ENCODE measurements around the gene GATC.

DNA sequence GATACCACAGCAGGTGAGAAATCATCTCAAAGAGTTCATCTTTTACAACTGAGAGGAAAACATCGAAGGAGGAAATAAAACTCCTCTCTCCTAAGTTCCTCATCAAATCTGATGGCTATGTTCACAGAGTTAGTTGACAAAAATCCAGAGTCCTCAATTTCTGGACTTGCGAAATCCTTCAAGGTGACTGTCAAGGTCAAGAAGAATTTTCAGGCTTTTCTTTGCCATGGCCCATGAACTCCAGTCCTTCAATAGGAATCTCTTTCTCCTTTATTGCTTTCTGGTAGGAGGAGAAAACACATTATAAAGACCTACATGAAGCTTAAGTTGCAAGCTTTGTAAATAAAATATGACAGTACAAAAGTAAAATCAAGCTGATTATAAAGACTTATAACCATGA is 1.6 kb upstream of the GATC start:
- TF ChIP-seq CTBP1 (IDR thresholded peaks at IDR 0.05; ENCODE audit: borderline replicate concordance): no peak
- TF ChIP-seq ZNF384 (IDR thresholded peaks at IDR 0.05): no peak
- TF ChIP-seq, protein P1, sequence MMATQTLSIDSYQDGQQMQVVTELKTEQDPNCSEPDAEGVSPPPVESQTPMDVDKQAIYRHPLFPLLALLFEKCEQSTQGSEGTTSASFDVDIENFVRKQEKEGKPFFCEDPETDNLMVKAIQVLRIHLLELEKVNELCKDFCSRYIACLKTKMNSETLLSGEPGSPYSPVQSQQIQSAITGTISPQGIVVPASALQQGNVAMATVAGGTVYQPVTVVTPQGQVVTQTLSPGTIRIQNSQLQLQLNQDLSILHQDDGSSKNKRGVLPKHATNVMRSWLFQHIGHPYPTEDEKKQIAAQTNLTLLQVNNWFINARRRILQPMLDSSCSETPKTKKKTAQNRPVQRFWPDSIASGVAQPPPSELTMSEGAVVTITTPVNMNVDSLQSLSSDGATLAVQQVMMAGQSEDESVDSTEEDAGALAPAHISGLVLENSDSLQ (IDR thresholded peaks at IDR 0.05): no peak
- TF ChIP-seq FOXK2 (IDR thresholded peaks at IDR 0.05): no peak
- TF ChIP-seq BHLHE40 (IDR thresholded peaks at IDR 0.05; ENCODE audit: borderline replicate concordance): no peak
- TF ChIP-seq ELF4 (IDR thresholded peaks at IDR 0.05): no peak
- TF ChIP-seq FOXA1 (IDR thresholded peaks at IDR 0.05): no peak
- TF ChIP-seq ARNT (IDR thresholded peaks at IDR 0.05): no peak
- no peak for TF ChIP-seq SP1 (IDR thresholded peaks at IDR 0.05)
- no peak for TF ChIP-seq FOXM1 (IDR thresholded peaks at IDR 0.05; ENCODE audit: borderline replicate concordance)
- TF ChIP-seq HDGF (IDR thresholded peaks at IDR 0.05; ENCODE audit: borderline replicate concordance): no peak
- TF ChIP-seq NFRKB (IDR thresholded peaks at IDR 0.05): no peak
